ENCODE results near the gene TFR2. TPM values are rescaled to one million over a fixed set of nuclear protein-coding genes. Genes with fewer than 3 reads are reported as not detected.
A peak's percentile ranks its signal among the peaks of the same experiment; 100 is the strongest.
"Not testable (repeated sequence)": the region's sequence is repeated elsewhere in the genome, so short reads cannot be mapped to it uniquely, and the experiment has no call there.

TFR2 gene
- polyA plus RNA-seq, 1 donor = 0.90 TPM

- DNase-seq (ENCODE audit: low read depth) = no peak
Observed at GRCh38 chr7:100678291-100678984, 37.1 kb upstream of the TFR2 start.

GRCh38 chr7:100677308-100678267 is 36.2 kb upstream of the TFR2 start:
- DNase-seq (ENCODE audit: low read depth) = no peak

DNA sequence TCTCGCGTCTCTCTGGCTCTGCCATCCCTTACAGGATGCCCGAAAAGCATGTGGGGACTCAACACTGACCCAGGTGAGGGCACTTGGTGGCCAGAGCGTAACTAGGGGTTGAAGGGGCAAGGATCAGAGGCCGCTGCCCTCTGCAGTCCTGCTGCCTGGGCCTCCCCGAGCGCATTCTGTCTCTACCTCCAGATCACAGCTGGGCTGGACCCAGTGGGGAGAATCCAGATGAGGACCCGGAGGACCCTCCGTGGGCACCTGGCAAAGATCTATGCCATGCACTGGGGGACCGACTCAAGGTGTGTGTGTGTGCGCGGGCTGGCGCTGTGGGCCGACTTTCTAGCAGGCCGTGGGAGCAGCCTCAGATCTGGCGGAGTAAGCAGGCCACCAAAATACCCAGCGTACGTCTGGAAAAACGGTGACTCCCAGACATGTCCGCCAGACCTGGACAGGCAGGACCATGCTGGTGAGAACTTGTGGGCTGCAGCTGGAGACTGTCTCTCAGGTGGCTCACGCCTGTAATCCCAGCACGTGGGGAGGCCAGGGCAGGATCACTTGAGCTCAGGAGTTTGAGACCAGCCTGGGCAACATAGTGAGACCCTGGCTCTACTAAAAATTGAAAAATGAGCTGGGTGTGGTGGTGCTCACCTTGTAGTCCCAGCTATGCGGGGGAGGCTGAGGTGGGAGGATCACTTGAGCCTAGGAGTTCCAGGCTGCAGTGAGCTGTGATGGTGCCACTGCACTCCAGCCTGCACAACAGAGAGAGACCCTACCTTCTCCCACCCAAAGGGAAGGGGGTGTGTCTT is 35.4 kb upstream of the TFR2 start:
- DNase-seq (ENCODE audit: low read depth) = no peak

GRCh38 chr7:100675581-100676350 is 34.4 kb upstream of the TFR2 start:
- peak; percentile 35 for DNase-seq (ENCODE audit: low read depth)

- no peak for DNase-seq (ENCODE audit: low read depth)
Observed at GRCh38 chr7:100675105-100675451, 33.7 kb upstream of the TFR2 start.

GRCh38 chr7:100674411-100675104 is 33.2 kb upstream of the TFR2 start:
- DNase-seq (ENCODE audit: low read depth) = no peak

GRCh38 chr7:100673942-100674410 is 32.6 kb upstream of the TFR2 start:
- DNase-seq (ENCODE audit: low read depth) = no peak

DNA sequence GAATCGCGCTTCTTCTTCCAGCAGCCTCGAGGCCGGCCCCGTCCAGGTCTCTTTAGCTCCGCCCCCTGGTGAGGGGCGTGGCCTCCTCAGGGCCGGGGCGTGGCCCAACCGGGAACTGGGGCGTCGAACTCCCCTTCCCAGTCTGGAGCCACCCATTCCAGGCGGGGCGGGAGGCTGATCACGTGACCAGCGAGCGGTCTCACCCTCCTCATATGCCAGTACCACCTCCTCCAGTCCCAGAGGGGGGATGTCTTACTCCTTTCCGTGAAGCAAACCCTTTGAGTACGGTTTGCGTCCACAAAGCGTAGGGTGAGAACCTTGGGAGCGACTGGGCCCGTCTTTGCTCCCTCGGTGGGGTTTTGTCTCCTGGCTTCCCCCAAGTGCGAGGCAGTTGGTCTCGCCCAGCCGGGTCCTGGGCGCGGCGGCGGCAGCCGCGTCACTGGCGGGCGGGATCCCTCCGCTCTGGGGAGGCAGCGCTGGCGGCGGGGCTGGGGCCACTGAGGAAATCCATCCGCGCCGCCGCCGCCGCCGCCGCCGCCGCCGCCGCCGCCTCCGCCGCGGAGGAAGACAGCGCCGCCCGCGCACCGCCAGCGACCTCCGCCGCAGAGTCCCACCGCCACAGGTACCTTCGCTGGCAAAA is 32.1 kb upstream of the TFR2 start, which contains the start of gene GNB2:
TSS of gene GNB2 (plus strand) at position 439 of the 640 bp plus-strand sequence. CDS start 2,526 bp downstream, outside the sequence.
- peak; percentile 90 for DNase-seq (ENCODE audit: low read depth)

DNA sequence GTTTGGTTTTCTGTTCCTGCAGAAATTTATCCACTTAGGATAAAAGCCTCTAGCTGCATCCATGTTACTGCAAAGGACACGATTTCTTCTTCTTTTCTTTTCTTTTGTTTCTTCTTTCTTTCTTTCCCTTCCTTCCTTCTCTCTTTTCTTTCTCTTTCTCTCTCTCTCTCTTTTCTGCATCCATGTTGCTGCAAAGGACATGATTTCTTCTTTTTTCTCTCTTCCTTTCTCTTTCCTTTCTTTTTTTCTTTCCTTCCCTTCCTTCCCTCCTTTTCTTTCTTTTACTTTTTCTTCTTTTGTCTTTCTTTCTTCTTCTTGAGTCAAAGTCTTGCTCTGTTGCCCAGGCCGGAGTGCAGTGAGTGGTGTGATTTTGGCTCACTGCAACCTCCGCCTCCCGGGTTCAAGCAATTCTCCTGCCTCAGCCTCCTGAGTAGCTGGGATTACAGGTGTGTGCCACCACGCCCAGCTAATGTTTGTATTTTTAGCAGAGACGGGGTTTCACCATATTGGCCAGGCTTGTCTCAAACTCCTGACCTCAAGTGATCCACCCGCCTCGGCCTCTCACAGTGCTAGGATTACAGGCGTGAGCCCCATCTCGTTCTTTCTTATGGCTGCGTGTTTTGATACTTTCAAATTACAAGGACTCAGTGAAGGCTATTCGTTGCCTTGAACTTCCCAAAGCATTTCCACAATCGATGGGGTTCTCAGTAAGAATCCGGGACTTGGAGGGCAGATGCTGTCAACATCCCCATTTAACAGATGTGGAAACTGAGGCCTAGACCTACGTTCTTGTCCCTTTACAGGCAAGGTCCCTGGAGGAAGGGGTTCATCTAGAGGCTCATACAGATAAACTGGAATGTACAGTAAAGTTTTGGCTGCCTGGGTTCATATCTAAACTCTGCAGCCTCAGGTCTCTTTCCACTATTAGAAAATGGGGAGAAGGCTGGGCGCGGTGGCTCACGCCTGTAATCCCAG is 30.3 kb upstream of the TFR2 start:
- no peak for DNase-seq (ENCODE audit: low read depth)

GRCh38 chr7:100670074-100670473 is 28.7 kb upstream of the TFR2 start:
- no peak for DNase-seq (ENCODE audit: low read depth)

GRCh38 chr7:100669106-100669505 is 27.8 kb upstream of the TFR2 start:
- not testable (repeated sequence) for DNase-seq (ENCODE audit: low read depth)

GRCh38 chr7:100668069-100668449 is 26.7 kb upstream of the TFR2 start:
- DNase-seq (ENCODE audit: low read depth) = no peak

DNA sequence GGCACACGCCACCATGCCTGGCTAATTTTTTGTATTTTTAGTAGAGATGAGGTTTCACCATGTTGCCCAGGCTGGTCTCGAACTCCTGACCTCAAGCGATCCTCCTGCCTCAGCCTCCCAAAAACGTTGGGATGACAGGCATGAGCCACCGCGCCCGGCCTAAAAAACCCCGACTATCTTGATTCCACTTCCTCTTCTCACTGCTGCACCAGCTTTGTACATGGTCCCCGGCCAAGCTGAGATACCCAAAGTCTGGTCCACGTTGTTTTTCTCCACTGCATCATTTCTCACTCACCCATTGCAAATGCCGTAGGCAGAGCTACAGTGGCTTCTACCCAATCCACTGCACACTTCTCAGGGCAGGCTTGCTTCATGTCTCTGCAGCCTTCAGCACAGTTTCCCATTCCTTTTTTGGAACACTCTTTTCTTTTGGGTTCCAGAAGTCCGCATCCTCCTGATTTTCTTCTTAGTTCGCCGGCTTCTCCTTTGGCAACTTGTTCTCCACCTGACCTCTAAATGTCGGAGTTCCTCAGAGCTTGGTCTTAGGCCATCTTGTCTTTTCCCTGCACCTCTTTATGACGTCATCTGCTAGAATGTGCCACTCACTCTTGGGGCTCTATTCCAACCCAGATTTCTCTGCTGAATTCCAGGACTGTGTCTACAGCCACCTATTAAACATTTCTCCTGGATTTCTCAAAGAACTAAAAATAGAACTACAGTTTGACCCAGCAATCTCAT is 26.1 kb upstream of the TFR2 start:
- DNase-seq (ENCODE audit: low read depth) = no peak

GRCh38 chr7:100665168-100665726 is 23.9 kb upstream of the TFR2 start:
- no peak for DNase-seq (ENCODE audit: low read depth)

DNA sequence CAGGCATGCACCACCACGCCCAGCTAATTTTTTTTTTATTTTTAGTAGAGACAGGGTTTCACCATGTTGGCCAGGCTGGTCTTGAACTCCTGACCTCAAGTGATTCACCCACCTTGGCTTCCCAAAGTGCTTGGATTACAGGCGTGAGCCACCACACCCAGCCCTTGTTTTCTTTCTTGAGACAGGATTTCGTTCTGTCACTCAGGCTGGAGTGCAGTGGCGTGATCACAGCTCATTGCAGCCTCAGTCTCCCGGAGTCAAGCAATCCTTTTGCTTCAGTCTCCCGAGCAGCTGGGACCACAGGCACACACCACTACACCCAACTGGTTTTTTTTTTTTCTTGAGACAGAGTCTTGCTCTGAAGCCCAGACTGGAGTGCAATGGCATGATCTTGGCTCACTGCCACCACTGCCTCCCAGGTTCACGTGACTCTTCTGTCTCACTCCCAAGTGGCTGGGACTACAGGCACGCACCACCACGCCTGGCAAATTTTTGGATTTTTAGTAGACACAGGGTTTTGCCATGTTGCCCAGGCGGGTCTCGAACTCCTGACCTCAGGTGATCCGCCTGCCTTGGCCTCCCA is 20.9 kb upstream of the TFR2 start:
- DNase-seq (ENCODE audit: low read depth) = not testable (repeated sequence)

DNA sequence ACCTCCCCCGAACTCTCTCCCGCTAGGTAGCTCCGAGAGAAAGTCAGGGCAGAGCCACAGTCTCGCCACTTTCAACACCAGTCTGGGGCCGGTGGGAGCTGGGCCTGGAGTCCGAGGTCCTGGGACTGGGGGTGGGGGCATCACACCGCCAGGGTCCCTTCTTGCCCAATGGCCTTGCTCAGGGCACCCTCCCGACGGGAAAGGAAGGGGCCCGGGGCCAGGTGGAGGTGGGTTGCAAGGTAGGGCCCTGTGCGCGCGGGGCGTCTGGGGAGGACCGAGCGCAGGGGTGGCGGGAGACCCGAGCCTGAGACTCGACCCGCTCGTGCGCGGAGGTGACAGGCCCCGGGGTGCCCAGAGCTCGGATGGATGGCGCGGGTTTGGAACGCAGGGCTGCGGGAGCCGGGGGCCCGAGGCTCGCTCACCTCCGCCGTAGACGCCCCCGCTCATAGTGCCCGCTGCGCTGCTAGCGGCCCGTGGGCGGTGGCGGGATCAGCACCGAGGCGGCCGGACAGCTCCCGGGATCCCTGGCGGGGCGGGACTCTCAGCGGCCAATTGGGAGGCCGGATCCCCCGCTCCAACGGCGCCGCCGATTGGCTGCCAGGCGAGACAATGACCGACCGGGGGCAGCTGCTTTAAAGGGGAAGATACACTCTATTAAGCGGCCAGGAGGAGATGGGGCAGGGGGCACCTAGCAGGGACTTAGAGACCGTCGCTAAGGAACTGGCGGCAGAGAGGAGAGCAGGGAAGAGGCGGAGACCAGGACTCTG is 14.7 kb upstream of the TFR2 start, which contains the start of gene ACTL6B:
TSS of gene ACTL6B (minus strand) at position 541 of the 767 bp plus-strand sequence. CDS start at position 447, 94 bp downstream.
- no peak for DNase-seq (ENCODE audit: low read depth)
